RWPE1 (cell line): ENCODE data around the gene GRIN2C.

Experiments used
- CTCF ChIA-PET: fragments of 350-600 bp; sonication (Branson Sonifier 250); formaldehyde crosslinking; extraction: SDS; loops from one replicate; lab custom pipeline; 2021; lab: Yijun Ruan, JAX
- POLR2A ChIA-PET: fragments of 400-600 bp; formaldehyde crosslinking; extraction: SDS; loops from one replicate; lab custom pipeline; 2020; ENCODE audit warnings: antibody characterized with exemption; ENCODE audit not compliant: low non-redundant PET; lab: Yijun Ruan, JAX
- DNase-seq: peaks from one replicate; pipeline ENCODE4 v3.0.0; 2012; ENCODE audit warnings: low spot score
- H3K27ac ChIP-seq: fragments of 450-650 bp; 2 replicates; pipeline ENCODE4 v1.5.1; 2017
- CTCF ChIP-seq: fragments of 450-650 bp; conservative IDR thresholded peaks from 2 replicates; pipeline ENCODE4 v1.5.1; 2017; ENCODE audit warnings: low read depth, mild to moderate bottlenecking

The GRIN2C gene

GRCh38 chr17:74856112-74856511, 3.6 kb downstream of the GRIN2C start:
- DNase-seq: no peak
- ChIA-PET CTCF (interaction anchor here (0.6 kb wide), 1 partner anchor 18 kb away, joined by 4 read pairs; no protein-coding TSS in a partner anchor), POLR2A (interaction anchor here (1.0 kb wide), 1 partner anchor 17 kb away, joined by 4 read pairs; the partner anchor contains the start of gene FDXR)
- no peak for TF ChIP-seq CTCF
- H3K27ac ChIP-seq: no peak overlapping the region

- DNase-seq: no peak
- TF ChIP-seq CTCF: no peak
- CTCF ChIA-PET: no interaction called here
- POLR2A ChIA-PET: interaction anchor here (1.0 kb wide), 1 partner anchor 18 kb away, joined by 4 read pairs; the partner anchor contains the start of gene FDXR
- no peak overlapping the region for H3K27ac ChIP-seq
Observed at GRCh38 chr17:74855323-74855722, 4.4 kb downstream of the GRIN2C start.

GRCh38 chr17:74854792-74855191, 4.9 kb downstream of the GRIN2C start:
- POLR2A ChIA-PET: no interaction called here
- no peak for TF ChIP-seq CTCF

GRCh38 chr17:74853669-74854068, 6.0 kb downstream of the GRIN2C start:
- no peak overlapping the region for H3K27ac ChIP-seq
- POLR2A ChIA-PET: interaction anchor here (0.6 kb wide), 1 partner anchor 9 kb away, joined by 3 read pairs; no protein-coding TSS in a partner anchor
- no peak for TF ChIP-seq CTCF
- CTCF ChIA-PET: no interaction called here
- no peak for DNase-seq

More at GRCh38 chr17:74854792-74855191, 4.9 kb downstream of the GRIN2C start:
- no peak for DNase-seq
- CTCF ChIA-PET: no interaction called here
- H3K27ac ChIP-seq: no peak overlapping the region

- no peak for DNase-seq
- ChIA-PET CTCF (interaction anchor here (0.5 to 1.6 kb wide), 2 partner anchors 7 to 9 kb away, joined by 3 to 7 read pairs; no protein-coding TSS in a partner anchor), POLR2A (interaction anchor here (0.6 kb wide), 1 partner anchor 161 kb away, joined by 18 read pairs; no protein-coding TSS in a partner anchor)
- no peak for TF ChIP-seq CTCF
- no peak overlapping the region for H3K27ac ChIP-seq
Observed at GRCh38 chr17:74853048-74853397, 6.7 kb downstream of the GRIN2C start.

GRCh38 chr17:74852237-74853047, 7.2 kb downstream of the GRIN2C start:
- DNase-seq: peak; percentile 70
- POLR2A ChIA-PET: interaction anchor here (0.6 kb wide), 1 partner anchor 162 kb away, joined by 18 read pairs; no protein-coding TSS in a partner anchor
- no peak overlapping the region for H3K27ac ChIP-seq

More at GRCh38 chr17:74852237-74853047, 7.2 kb downstream of the GRIN2C start:
- no peak for TF ChIP-seq CTCF
- CTCF ChIA-PET: interaction anchor here (0.5 to 1.6 kb wide), 3 partner anchors 8 to 10 kb away, joined by 3 to 7 read pairs (median 3); no protein-coding TSS in a partner anchor
